Smooth muscle cell (in vitro differentiated cells): ENCODE results near the gene PRKCZ. TPM values are rescaled to one million over a fixed set of nuclear protein-coding genes. Genes with fewer than 3 reads are reported as not detected.

Source experiments
- DNase-seq: peaks from one replicate; lab custom pipeline; 2025; ENCODE audit not compliant: unreplicated experiment; lab: John Stamatoyannopoulos, UW
- H2AFZ ChIP-seq: fragments of 200-600 bp; sonication (generic); 2 replicates; pipeline ENCODE4 v1.6.0; 2016; ENCODE audit warnings: antibody characterized with exemption, low read depth, mild to moderate bottlenecking
- H3F3A ChIP-seq: fragments of 200-600 bp; sonication (generic); 2 replicates; pipeline ENCODE4 v1.6.0; 2017; ENCODE audit warnings: antibody characterized with exemption, low read depth
- H3K27ac ChIP-seq: fragments of 200-600 bp; sonication (generic); 2 replicates; pipeline ENCODE4 v1.5.1; 2016; ENCODE audit warnings: low read depth, mild to moderate bottlenecking
- H3K27me3 ChIP-seq: fragments of 200-600 bp; sonication (generic); 2 replicates; pipeline ENCODE4 v1.6.1; 2016; ENCODE audit warnings: low read depth, mild to moderate bottlenecking
- H3K36me3 ChIP-seq: fragments of 200-600 bp; sonication (generic); 2 replicates; pipeline ENCODE4 v1.5.1; 2016; ENCODE audit warnings: low read depth
- H3K4me1 ChIP-seq: fragments of 200-600 bp; sonication (generic); 2 replicates; pipeline ENCODE4 v1.5.1; 2016; ENCODE audit warnings: low read depth
- H3K4me2 ChIP-seq: fragments of 200-600 bp; sonication (generic); 2 replicates; pipeline ENCODE4 v1.6.0; 2016; ENCODE audit warnings: mild to moderate bottlenecking
- H3K4me3 ChIP-seq: fragments of 200-600 bp; sonication (generic); 2 replicates; pipeline ENCODE4 v1.5.1; 2016; ENCODE audit warnings: mild to moderate bottlenecking
- H3K79me2 ChIP-seq: fragments of 200-600 bp; sonication (generic); 2 replicates; pipeline ENCODE4 v1.6.0; 2016; ENCODE audit warnings: low read depth, mild to moderate bottlenecking
- H3K9ac ChIP-seq: fragments of 200-600 bp; sonication (generic); 2 replicates; pipeline ENCODE4 v1.6.0; 2016; ENCODE audit warnings: low read depth
- H3K9me3 ChIP-seq: fragments of 200-600 bp; sonication (generic); replicated peaks from 2 replicates; pipeline ENCODE4 v1.5.1; 2016; ENCODE audit warnings: low read depth
- H4K20me1 ChIP-seq: fragments of 200-600 bp; sonication (generic); 2 replicates; pipeline ENCODE4 v1.6.0; 2016; ENCODE audit warnings: low read depth
- WGBS: methylation state at CpG from one replicate; pipeline ENCODE4 v1.1.7; 2016; ENCODE audit warnings: low lambda C conversion rate; 5-methylcytosine and 5-hydroxymethylcytosine counted together
- polyA plus RNA-seq: library from polyadenylated mRNA; unstranded; fragments of >200 nt; fragmentation: Nextera tagmentation; extraction: Ambion mirVana; gene quantifications from 2 replicates; pipeline ENCODE4 v1.2.1, GENCODE V29; 2016
- total RNA-seq: library from RNA; depleted of rRNA; stranded (reverse); fragments of >200 nt; gene quantifications from 2 replicates; pipeline ENCODE4 v1.2.3, GENCODE V29; 2014
- TF ChIP-seq, protein P1 (sequence below): fragments of 200-600 bp; sonication (generic); IDR thresholded peaks from 2 replicates; pipeline ENCODE4 v1.5.1; 2017; ENCODE audit warnings: borderline replicate concordance, mild to moderate bottlenecking, antibody characterized with exemption; ENCODE audit not compliant: insufficient read depth, poor library complexity, severe bottlenecking

The PRKCZ gene
- total and polyA plus RNA-seq, 2 experiments from 2014 or later, result 5.8 to 10.3 TPM

DNA sequence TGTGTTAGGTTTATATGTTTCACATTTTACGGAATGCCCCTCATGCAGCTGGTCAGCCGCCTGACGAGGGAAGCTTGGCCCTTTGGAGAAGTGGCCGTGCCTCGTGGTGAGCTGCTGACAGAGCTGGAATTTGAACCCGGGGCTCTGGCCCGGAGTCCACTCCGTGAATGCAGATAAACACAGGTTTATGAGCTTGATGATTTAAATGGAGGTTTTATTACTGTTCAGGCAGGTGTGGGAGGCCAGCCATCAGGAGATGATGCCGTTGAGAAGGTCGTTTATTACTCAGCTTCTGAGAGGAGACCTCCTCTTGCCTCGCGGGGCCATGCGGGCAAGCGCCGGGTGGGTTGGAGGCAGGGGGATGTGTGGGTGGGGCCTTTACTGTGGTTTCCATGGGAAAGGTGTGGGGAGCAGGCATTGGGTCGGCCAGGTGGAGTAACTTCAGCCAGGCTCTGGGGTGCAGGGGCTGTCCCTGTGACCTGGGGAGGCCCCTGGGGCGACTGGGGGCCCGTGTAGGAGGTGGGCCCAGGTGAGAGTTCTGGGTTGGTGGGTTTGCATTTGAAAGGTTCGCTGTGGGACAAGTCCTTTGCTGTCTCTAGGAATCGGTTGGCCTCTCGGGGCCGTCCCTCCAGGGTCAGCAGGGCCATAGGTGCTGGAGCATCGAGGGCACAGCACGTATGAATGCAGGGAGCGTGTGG lies 22.0 kb downstream of the PRKCZ start:
- WGBS, result 91% methylated on average over 25 of the region's 25 CpGs
- Histone ChIP-seq H3K9me3 (no peaks in the 10 kb centered on the region), H3K4me2 (no peak overlapping the region), H4K20me1 (no peaks in the 10 kb centered on the region), H3K9ac (no peak overlapping the region), H3K27me3 (no peaks in the 10 kb centered on the region), H3K4me1 (no peaks in the 10 kb centered on the region), H3K27ac (no peak overlapping the region), H3K79me2 (no peaks in the 10 kb centered on the region), H2AFZ (no peak overlapping the region), H3K4me3 (no peak overlapping the region), H3K36me3 (no peaks in the 10 kb centered on the region), H3F3A (no peaks in the 10 kb centered on the region)
- no peak for DNase-seq
- TF ChIP-seq, protein P1, sequence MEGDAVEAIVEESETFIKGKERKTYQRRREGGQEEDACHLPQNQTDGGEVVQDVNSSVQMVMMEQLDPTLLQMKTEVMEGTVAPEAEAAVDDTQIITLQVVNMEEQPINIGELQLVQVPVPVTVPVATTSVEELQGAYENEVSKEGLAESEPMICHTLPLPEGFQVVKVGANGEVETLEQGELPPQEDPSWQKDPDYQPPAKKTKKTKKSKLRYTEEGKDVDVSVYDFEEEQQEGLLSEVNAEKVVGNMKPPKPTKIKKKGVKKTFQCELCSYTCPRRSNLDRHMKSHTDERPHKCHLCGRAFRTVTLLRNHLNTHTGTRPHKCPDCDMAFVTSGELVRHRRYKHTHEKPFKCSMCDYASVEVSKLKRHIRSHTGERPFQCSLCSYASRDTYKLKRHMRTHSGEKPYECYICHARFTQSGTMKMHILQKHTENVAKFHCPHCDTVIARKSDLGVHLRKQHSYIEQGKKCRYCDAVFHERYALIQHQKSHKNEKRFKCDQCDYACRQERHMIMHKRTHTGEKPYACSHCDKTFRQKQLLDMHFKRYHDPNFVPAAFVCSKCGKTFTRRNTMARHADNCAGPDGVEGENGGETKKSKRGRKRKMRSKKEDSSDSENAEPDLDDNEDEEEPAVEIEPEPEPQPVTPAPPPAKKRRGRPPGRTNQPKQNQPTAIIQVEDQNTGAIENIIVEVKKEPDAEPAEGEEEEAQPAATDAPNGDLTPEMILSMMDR, result no peak

DNA sequence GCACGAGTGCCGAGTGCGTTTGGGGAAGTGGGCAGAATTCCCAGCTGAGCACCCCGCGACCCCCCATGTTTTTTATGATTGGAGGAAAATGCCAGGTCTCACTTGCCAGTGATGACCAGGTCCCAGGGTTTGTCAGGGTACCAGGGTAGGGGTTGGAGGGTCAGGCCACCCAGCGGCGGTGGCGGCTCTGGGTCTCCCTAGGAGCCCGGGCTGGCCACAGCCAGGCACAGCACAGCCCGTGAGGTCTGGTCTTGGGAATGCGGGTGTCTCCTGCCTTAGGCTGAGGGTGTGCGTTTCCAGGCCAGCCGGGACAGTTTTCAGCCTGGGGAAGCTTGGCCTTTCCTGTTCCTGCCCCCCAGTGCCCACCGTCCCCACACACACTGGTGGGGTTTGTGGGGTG lies 22.7 kb downstream of the PRKCZ start:
- H2AFZ ChIP-seq, result no peak overlapping the region

DNA sequence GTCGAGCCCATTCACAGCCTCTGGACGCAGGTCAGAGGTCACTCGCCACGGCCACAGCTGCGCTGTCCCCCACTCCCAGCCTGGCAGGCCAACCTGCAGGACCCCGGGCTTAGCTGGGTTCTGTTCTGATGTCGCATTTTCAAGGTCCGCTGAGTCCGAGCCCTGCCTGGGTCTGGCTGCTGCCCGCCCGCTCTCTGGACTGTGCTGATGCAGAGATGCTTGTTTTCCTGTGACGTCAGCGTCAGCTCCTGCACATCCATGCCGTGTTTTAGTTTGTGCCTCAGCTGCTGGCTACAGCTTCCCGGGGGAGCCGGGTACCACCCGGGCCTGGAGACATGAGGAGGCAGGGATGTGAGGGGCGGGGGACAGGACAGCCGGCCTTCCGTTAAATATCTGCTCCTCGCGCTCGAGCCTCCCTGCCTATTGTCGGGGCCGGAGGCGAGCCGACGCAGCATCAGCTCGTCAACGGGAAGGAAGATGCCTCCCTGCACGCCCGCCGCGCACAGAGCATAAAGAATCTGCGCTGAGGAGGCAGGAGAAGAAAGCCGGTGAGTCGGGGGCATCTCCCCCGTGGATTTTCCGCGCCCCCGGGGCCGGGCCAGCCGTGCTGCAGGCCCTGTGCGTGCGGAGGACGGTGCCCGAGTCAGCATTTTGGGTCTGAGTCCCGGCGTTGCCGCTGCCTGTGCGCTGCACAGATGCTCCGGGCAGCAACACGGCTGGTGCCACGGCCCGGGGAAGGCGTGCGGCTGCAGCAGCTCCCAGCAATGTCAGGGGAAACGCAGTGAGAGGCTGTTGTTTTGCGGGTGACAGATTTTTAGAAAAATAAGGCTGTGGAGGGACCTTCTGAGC lies 23.4 kb downstream of the PRKCZ start:
- Histone ChIP-seq H2AFZ (no peak overlapping the region), H3K36me3 (no peaks in the 10 kb centered on the region), H3K4me2 (no peak overlapping the region), H4K20me1 (no peaks in the 10 kb centered on the region), H3K9me3 (peaks cover 6% of the 10 kb centered on the region), H3K79me2 (no peaks in the 10 kb centered on the region), H3K27ac (no peak overlapping the region), H3K9ac (no peak overlapping the region), H3K4me3 (no peak overlapping the region), H3F3A (no peaks in the 10 kb centered on the region), H3K4me1 (no peaks in the 10 kb centered on the region), H3K27me3 (no peaks in the 10 kb centered on the region)
- TF ChIP-seq, protein P1, result no peak
- no peak for DNase-seq
- whole genome bisulfite sequencing, result 90% methylated on average over 53 of the region's 59 CpGs

More for the DNA sequence above, 22.7 kb downstream of the PRKCZ start:
- no peak for DNase-seq
- H3F3A ChIP-seq, result no peaks in the 10 kb centered on the region
- no peak overlapping the region for H3K27ac ChIP-seq
- no peak overlapping the region for H3K9ac ChIP-seq
- H3K79me2 ChIP-seq, result no peaks in the 10 kb centered on the region
- no peak overlapping the region for H3K4me3 ChIP-seq
- H3K36me3 ChIP-seq, result no peaks in the 10 kb centered on the region
- no peaks in the 10 kb centered on the region for H3K4me1 ChIP-seq
- no peak overlapping the region for H3K4me2 ChIP-seq
- no peaks in the 10 kb centered on the region for H4K20me1 ChIP-seq
- TF ChIP-seq, protein P1, result no peak
- no peaks in the 10 kb centered on the region for H3K27me3 ChIP-seq
- WGBS, result 91% methylated on average over 14 of the region's 14 CpGs
- H3K9me3 ChIP-seq, result peaks cover under 1% of the 10 kb centered on the region
